HepG2 (cell line): Measurements from ENCODE around the gene CAMSAP3. TPM values are rescaled to one million over a fixed set of nuclear protein-coding genes. Genes with fewer than 3 reads are reported as not detected.

Experiments
- ATAC-seq: fragments of 200-7000 bp; cut with Tn5 transposase; 3 replicates; pipeline ENCODE4 v1.9.1; 2020; ENCODE audit warnings: mild to moderate bottlenecking, moderate library complexity
- BruUV-seq: library from RNA; stranded (reverse); fragments of 400-500 nt; replicated peaks from 2 replicates; lab custom pipeline; 2021; lab: Mats Ljungman, UMichigan
- CTCF ChIA-PET: fragments of 300-600 bp; formaldehyde crosslinking; extraction: SDS; loops from one replicate; lab custom pipeline; 2021; ENCODE audit warnings: low total read pairs, inconsistent platforms, low intra/inter-chr PET ratio; lab: Yijun Ruan, JAX
- POLR2A ChIA-PET: fragments of 350-600 bp; sonication (Branson Sonifier 250); formaldehyde crosslinking; loops from one replicate; lab custom pipeline; 2020; ENCODE audit warnings: antibody characterized with exemption, inconsistent platforms; lab: Yijun Ruan, JAX
- DNase-seq: peaks from one replicate; pipeline ENCODE4 v3.0.0-alpha.2; 2015; ENCODE audit warnings: low spot score
- FAIRE-seq: peaks from 3 replicates; lab custom pipeline; 2011; peaks lifted over from hg19 to GRCh38; lab: Jason Lieb, UNC
- H2AFZ ChIP-seq: one replicate; pipeline ENCODE4 v1.6.1; 2011; ENCODE audit warnings: low read length, inconsistent platforms
- H3K27ac ChIP-seq: fragments of 300-600 bp; 3 replicates; pipeline ENCODE4 v1.8.0; 2011; ENCODE audit warnings: mixed run types, mild to moderate bottlenecking, mixed read lengths, low read length, inconsistent platforms; ENCODE audit not compliant: insufficient read depth; ENCODE audit errors: extremely low read length
- H3K27me3 ChIP-seq, 2 experiments: fragments of 200-600 bp in 1 of 2; 2 replicates in 1 of 2; 3 replicates in 1 of 2; pipeline versions ENCODE4 v1.6.0 to v1.8.0; 2011; ENCODE audit warnings: low read length in 2 of 2, mild to moderate bottlenecking in 2 of 2, moderate library complexity in 2 of 2, inconsistent platforms in 1 of 2; ENCODE audit not compliant: insufficient read depth in 2 of 2, control insufficient read depth in 1 of 2
- H3K36me3 ChIP-seq, 2 experiments: fragments of 200-600 bp in 1 of 2; replicated peaks in 1 of 2; 2 replicates in 1 of 2; 3 replicates in 1 of 2; pipeline versions ENCODE4 v1.5.1 to v1.8.0; 2011; ENCODE audit warnings: low read length in 2 of 2, inconsistent platforms in 1 of 2; ENCODE audit not compliant: insufficient read depth in 2 of 2, control insufficient read depth in 1 of 2
- H3K4me1 ChIP-seq: 2 replicates; pipeline ENCODE4 v1.5.1; 2012; ENCODE audit warnings: low read length, inconsistent platforms; ENCODE audit not compliant: insufficient read depth
- H3K4me2 ChIP-seq: 2 replicates; pipeline ENCODE4 v1.6.0; 2011; ENCODE audit warnings: low read depth, low read length, inconsistent platforms
- H3K4me3 ChIP-seq, 3 experiments: fragments of 200-600 bp in 1 of 3; sonication (generic), shearing (Covaris generic) in 1 of 3; replicated peaks in 1 of 3; 2 replicates each; pipeline ENCODE4 v1.5.1; 2011 to 2016; ENCODE audit warnings: low read length in 3 of 3, inconsistent platforms in 2 of 3, low read depth in 2 of 3, mild to moderate bottlenecking in 2 of 3, control low read depth in 1 of 3, mixed read lengths in 1 of 3; ENCODE audit not compliant: insufficient read depth in 1 of 3
- H3K79me2 ChIP-seq: one replicate; pipeline ENCODE4 v1.6.1; 2011; ENCODE audit warnings: low read length, inconsistent platforms; ENCODE audit not compliant: insufficient read depth
- H3K9ac ChIP-seq: 2 replicates; pipeline ENCODE4 v1.6.0; 2011; ENCODE audit warnings: mild to moderate bottlenecking, low read depth, low read length, inconsistent platforms; ENCODE audit not compliant: insufficient read depth
- H3K9me3 ChIP-seq: 2 replicates; pipeline ENCODE4 v1.5.1; 2012; ENCODE audit warnings: mild to moderate bottlenecking, low read length
- H4K20me1 ChIP-seq: 2 replicates; pipeline ENCODE4 v1.6.0; 2011; ENCODE audit warnings: inconsistent platforms, mild to moderate bottlenecking, low read length, moderate library complexity; ENCODE audit not compliant: insufficient read depth
- CERS6 ChIP-seq: sonication (generic); formaldehyde crosslinking; IDR thresholded peaks from 2 replicates; pipeline ENCODE4 v1.5.0; 2020; ENCODE audit warnings: missing genetic modification reagents
- GPN1 ChIP-seq: sonication (generic); formaldehyde crosslinking; IDR thresholded peaks from 2 replicates; pipeline ENCODE4 v1.5.1; 2020; ENCODE audit warnings: missing genetic modification reagents, borderline replicate concordance
- MNT ChIP-seq: fragments of 450-650 bp; IDR thresholded peaks from 2 replicates; pipeline ENCODE4 v1.6.1; 2016
- NFKB2 ChIP-seq: sonication (generic); formaldehyde crosslinking; IDR thresholded peaks from 2 replicates; pipeline ENCODE4 v1.4.0; 2020; ENCODE audit warnings: missing genetic modification reagents, borderline replicate concordance
- NFYB ChIP-seq: sonication (generic); formaldehyde crosslinking; IDR thresholded peaks from 2 replicates; pipeline ENCODE4 v1.4.0; 2020; ENCODE audit warnings: missing genetic modification reagents
- SUZ12 ChIP-seq: fragments of 150-350 bp; IDR thresholded peaks from 2 replicates; pipeline ENCODE4 v1.6.1; 2014; ENCODE audit warnings: low read depth, low read length
- YEATS4 ChIP-seq: sonication (generic); formaldehyde crosslinking; IDR thresholded peaks from 2 replicates; pipeline ENCODE4 v1.4.0; 2020; ENCODE audit warnings: missing genetic modification reagents, borderline replicate concordance
- ZMYM3 ChIP-seq: sonication (generic); formaldehyde crosslinking; IDR thresholded peaks from 2 replicates; pipeline ENCODE4 v1.5.1; 2020; ENCODE audit warnings: mild to moderate bottlenecking, missing genetic modification reagents
- ZNF256 ChIP-seq: sonication (generic); formaldehyde crosslinking; conservative IDR thresholded peaks from 2 replicates; pipeline ENCODE4 v1.4.0; 2020; ENCODE audit warnings: missing genetic modification reagents
- ZNF407 ChIP-seq: sonication (generic); formaldehyde crosslinking; IDR thresholded peaks from one replicate; pipeline ENCODE4 v1.5.1; 2020; ENCODE audit warnings: mild to moderate bottlenecking, missing genetic modification reagents; ENCODE audit errors: not compliant biosample characterization
- ZNF564 ChIP-seq: sonication (generic); formaldehyde crosslinking; IDR thresholded peaks from 2 replicates; pipeline ENCODE4 v1.8.1; 2023; ENCODE audit warnings: mild to moderate bottlenecking, missing genetic modification reagents
- ZNF576 ChIP-seq: sonication (generic); formaldehyde crosslinking; IDR thresholded peaks from 2 replicates; pipeline ENCODE4 v1.4.0; 2020; ENCODE audit warnings: mild to moderate bottlenecking, missing genetic modification reagents
- ZNF83 ChIP-seq: sonication (generic); formaldehyde crosslinking; IDR thresholded peaks from 2 replicates; pipeline ENCODE4 v1.4.0; 2020; ENCODE audit warnings: missing genetic modification reagents, mild to moderate bottlenecking, borderline replicate concordance
- WGBS: methylation state at CpG from one replicate; pipeline ENCODE4 v1.1.6; 2017; ENCODE audit warnings: low lambda C conversion rate; 5-methylcytosine and 5-hydroxymethylcytosine counted together
- in situ Hi-C: cut with HindIII; loops from 2 replicates; pipeline ENCODE4 v1.10.0; 2017; ENCODE audit warnings: low pct_unique_long_range_greater_than_20kb; ENCODE audit not compliant: extremely low pct_ligation_motif_present
- intact Hi-C: fragments of 100-400 bp; cut with micrococcal nuclease; formaldehyde crosslinking; loops from one replicate; pipeline ENCODE4 v1.10.0; 2022; ENCODE audit not compliant: unreplicated experiment
- polyA plus RNA-seq, 8 experiments: library from polyadenylated mRNA; depleted of rRNA in 3 of 8; stranded (reverse) in 7 of 8; unstranded in 1 of 8; fragments of >200 nt; fragmentation: Illumina TruSeq in 4 of 8; extraction: Trizol in 4 of 8; gene quantifications; 2 replicates each; pipeline versions ENCODE4 v1.2.1 to v1.2.3, GENCODE V29; 2011 to 2016; ENCODE audit warnings: low read depth in 4 of 8, missing spikeins in 1 of 8, mixed read lengths in 1 of 8; ENCODE audit not compliant: insufficient read depth in 1 of 8
- total RNA-seq, 5 experiments: library from RNA; depleted of rRNA; stranded (reverse); fragments of >200 nt; fragmentation: Illumina TruSeq; extraction: Trizol; gene quantifications; 2 replicates each; pipeline ENCODE4 v1.2.3, GENCODE V29; 2016; ENCODE audit warnings: low read depth in 1 of 5

The CAMSAP3 gene
- total and polyA plus RNA-seq, 2 of the 13 experiments (the other 11 are each of a cell fraction or from before 2014, with no cell fraction given): 10.8 to 11.8 TPM

GRCh38 chr19:7602935-7603497 lies 7.4 kb downstream of the CAMSAP3 start (continued):
- TF ChIP-seq ZNF576: no peak
- no peak for TF ChIP-seq MNT
- TF ChIP-seq SUZ12: no peak
- no peak for TF ChIP-seq CERS6 (CRISPR knock-in tag)
- TF ChIP-seq ZMYM3 (CRISPR knock-in tag): no peak
- TF ChIP-seq YEATS4: no peak
- TF ChIP-seq ZNF256 (CRISPR knock-in tag): no peak

- CTCF ChIA-PET: no interaction called here
- no peak overlapping the region for H3K4me2 ChIP-seq
- no peak for ATAC-seq
- TF ChIP-seq NFYB (CRISPR knock-in tag): no peak
- no peak for TF ChIP-seq GPN1
- no peak for TF ChIP-seq ZNF564
- no peak for TF ChIP-seq ZNF83 (CRISPR knock-in tag)
- no peak for TF ChIP-seq ZNF407 (CRISPR knock-in tag)
- no peak for TF ChIP-seq NFKB2 (CRISPR knock-in tag)
Measured at GRCh38 chr19:7603919-7604318, 8.3 kb downstream of the CAMSAP3 start.

More at GRCh38 chr19:7603919-7604318, 8.3 kb downstream of the CAMSAP3 start:
- H3K79me2 ChIP-seq: peaks cover 38% of the 10 kb centered on the region
- DNase-seq (no peak), FAIRE-seq (no peak)
- 95% methylated on average over 7 of the region's 9 CpGs for WGBS
- no peaks in the 10 kb centered on the region for H3K9me3 ChIP-seq
- H3K4me3 ChIP-seq: no peak overlapping the region
- H2AFZ ChIP-seq: no peak overlapping the region
- intact Hi-C loops: no loop called here
- POLR2A ChIA-PET: no interaction called here
- BruUV-seq: no TSS peak
- H3K27me3 ChIP-seq: no peaks in the 10 kb centered on the region
- no peak overlapping the region for H3K27ac ChIP-seq
- H3K9ac ChIP-seq: no peak overlapping the region
- in situ Hi-C loops: no loop called here
- H3K36me3 ChIP-seq: peaks cover 25 to 46% of the 10 kb centered on the region in 2 experiments
- H3K4me1 ChIP-seq: no peaks in the 10 kb centered on the region; the same call in 1 of the 2 replicates
- peaks cover 42% of the 10 kb centered on the region for H4K20me1 ChIP-seq
